ENCODE data around the gene LPCAT2. TPM values are rescaled to one million over a fixed set of nuclear protein-coding genes. Genes with fewer than 3 reads are reported as not detected.

LPCAT2 gene
- total and polyA plus RNA-seq, 2 of the 13 experiments (the other 11 are each of a cell fraction or from before 2014, with no cell fraction given): 9.9 to 17.6 TPM

DNA sequence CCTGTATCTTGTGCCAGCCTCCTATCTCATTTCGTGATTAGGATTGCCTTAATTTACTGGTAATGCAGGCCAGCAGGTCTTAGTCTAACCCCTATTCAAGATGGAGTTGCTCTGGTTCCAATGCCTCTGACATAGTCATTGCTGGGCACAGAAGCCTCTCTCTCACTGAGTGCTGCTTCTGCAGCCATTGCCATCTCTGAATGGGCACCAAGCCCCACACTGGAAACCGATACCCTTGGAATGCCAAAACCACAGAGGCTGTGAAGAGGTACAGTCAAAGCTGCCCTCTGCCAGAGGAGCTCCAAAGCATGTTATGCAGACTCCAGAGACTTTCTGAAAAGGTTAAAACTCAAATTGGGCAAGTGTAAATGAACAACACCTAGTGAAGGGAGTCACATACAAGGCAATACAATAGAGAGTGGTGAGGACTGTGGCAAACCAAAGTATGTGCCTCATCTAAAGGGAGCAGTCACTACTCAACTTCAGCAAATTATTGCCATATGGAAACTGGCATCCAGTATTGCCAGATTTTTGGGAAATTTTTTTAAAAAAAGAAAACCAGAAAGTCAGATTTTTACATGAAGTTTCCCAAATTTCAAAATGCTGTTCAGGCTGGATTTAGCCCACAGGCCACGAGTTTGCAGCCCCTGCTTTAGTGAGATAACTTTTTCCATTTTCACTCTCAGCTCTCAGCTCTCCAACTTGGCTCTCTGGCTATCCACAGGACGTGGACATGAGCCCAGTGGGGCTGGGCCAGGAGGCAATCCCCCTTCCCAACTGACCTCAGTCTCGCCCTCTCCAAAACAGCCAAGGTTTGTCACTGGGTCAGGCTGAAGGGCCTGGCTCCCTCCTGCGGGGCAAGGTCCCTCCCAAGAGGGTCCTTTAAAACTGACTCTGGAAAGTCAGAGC lies 32.0 kb upstream of the LPCAT2 start (continued):
- TF ChIP-seq PITX1 (CRISPR knock-in tag; IDR thresholded peaks at IDR 0.05): no peak
- no peak for TF ChIP-seq ZNF660 (CRISPR knock-in tag; IDR thresholded peaks at IDR 0.05; ENCODE audit: borderline replicate concordance, low read depth)
- no peak for TF ChIP-seq ZNF557 (CRISPR knock-in tag; IDR thresholded peaks at IDR 0.05)
- no peak for TF ChIP-seq MAZ (IDR thresholded peaks at IDR 0.05; ENCODE audit: borderline replicate concordance, low read depth, low read length)
- TF ChIP-seq MAZ (CRISPR knock-in tag; IDR thresholded peaks at IDR 0.05; ENCODE audit: low read depth): no peak
- TF ChIP-seq MXI1 (IDR thresholded peaks at IDR 0.05; ENCODE audit: borderline replicate concordance, low read depth, low read length): no peak
- TF ChIP-seq ZIK1 (CRISPR knock-in tag; IDR thresholded peaks at IDR 0.05; ENCODE audit: borderline replicate concordance, low read depth): no peak
- TF ChIP-seq MTA3 (CRISPR knock-in tag; IDR thresholded peaks at IDR 0.05): no peak
- TF ChIP-seq NFYB (CRISPR knock-in tag; IDR thresholded peaks at IDR 0.05): no peak
- TF ChIP-seq NKX3-1 (CRISPR knock-in tag; IDR thresholded peaks at IDR 0.05): no peak
- TF ChIP-seq ZNF234 (CRISPR knock-in tag; conservative IDR thresholded peaks at IDR 0.05): no peak
- TF ChIP-seq ZNF556 (CRISPR knock-in tag; IDR thresholded peaks at IDR 0.05; ENCODE audit: borderline replicate concordance): no peak

DNA sequence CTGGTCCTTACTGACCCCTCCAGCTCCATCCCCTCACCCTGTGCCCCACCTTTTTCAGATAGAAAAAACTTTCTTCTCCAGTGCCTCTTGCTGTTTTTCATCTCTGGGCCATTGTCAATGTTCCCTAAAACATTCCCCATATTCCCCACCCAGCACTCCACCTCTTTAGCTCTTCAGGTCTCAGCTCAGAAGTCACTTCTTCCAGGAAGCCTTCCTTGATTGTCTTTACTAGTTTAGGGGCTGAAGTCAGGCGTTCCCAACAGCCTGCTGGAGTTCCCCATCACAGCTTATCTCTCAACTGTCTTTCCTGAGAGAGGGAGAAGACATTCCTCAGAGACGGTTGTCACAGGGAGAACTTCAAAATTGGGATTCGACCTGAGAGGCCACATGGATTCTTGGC lies 31.1 kb upstream of the LPCAT2 start:
- H3K36me3 ChIP-seq (replicated peaks in 1 of 2; ENCODE audit: control insufficient read depth in 1 of 2, insufficient read depth in 2 of 2, low read length in 2 of 2): no peaks in the 10 kb centered on the region
- DNase-seq (ENCODE audit: low spot score): no peak
- ChIA-PET POLR2A (no interaction called here), CTCF (ENCODE audit: low intra/inter-chr PET ratio, low total read pairs) (no interaction called here)
- no peak for FAIRE-seq
- no TSS peak for BruUV-seq (replicated peaks)
- 39% methylated on average over 3 of the region's 3 CpGs for WGBS (ENCODE audit: low lambda C conversion rate)
- in situ Hi-C loops (cut with HindIII; ENCODE audit: extremely low pct_ligation_motif_present, low pct_unique_long_range_greater_than_20kb): no loop called here
- no peak overlapping the region for H3K4me3 ChIP-seq (replicated peaks in 1 of 3; ENCODE audit: insufficient read depth in 1 of 3, low read depth in 2 of 3, low read length in 3 of 3)
- H2AFZ ChIP-seq (ENCODE audit: low read length): no peak overlapping the region
- H3K27me3 ChIP-seq (ENCODE audit: control insufficient read depth in 1 of 2, insufficient read depth in 2 of 2, low read length in 2 of 2): peaks cover 4 to 44% of the 10 kb centered on the region in 2 experiments; a peak in 4 of 5 replicates
- ATAC-seq: no peak
- intact Hi-C loops (cut with micrococcal nuclease; ENCODE audit: unreplicated experiment): no loop called here
- no peak overlapping the region for H3K27ac ChIP-seq (ENCODE audit: extremely low read length, insufficient read depth, low read length)
- no peak overlapping the region for H3K4me2 ChIP-seq (ENCODE audit: low read depth, low read length)
- no peaks in the 10 kb centered on the region for H3K79me2 ChIP-seq (ENCODE audit: insufficient read depth, low read length)
- H4K20me1 ChIP-seq (ENCODE audit: insufficient read depth, low read length): no peaks in the 10 kb centered on the region
- H3K9ac ChIP-seq (ENCODE audit: insufficient read depth, low read depth, low read length): no peak overlapping the region
- peaks cover 15% of the 10 kb centered on the region for H3K4me1 ChIP-seq (ENCODE audit: insufficient read depth, low read length)
- H3K9me3 ChIP-seq (ENCODE audit: low read length): no peaks in the 10 kb centered on the region
- TF ChIP-seq, protein P1, sequence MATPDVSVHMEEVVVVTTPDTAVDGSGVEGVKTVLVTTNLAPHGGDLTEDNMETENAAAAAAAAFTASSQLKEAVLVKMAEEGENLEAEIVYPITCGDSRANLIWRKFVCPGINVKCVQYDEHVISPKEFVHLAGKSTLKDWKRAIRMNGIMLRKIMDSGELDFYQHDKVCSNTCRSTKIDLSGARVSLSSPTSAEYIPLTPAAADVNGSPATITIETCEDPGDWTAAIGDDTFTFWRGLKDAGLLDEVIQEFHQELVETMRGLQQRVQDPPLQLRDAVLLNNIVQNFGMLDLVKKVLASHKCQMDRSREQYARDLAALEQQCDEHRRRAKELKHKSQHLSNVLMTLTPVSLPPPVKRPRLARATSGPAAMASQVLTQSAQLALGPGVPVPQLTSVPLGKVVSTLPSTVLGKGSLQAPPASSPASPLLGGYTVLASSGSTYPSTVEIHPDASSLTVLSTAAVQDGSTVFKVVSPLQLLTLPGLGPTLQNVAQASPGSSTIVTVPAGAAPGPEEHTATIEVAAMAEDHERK (CRISPR knock-in tag; IDR thresholded peaks at IDR 0.05; ENCODE audit: low read depth): no peak
- no peak for TF ChIP-seq ZNF747 (CRISPR knock-in tag; IDR thresholded peaks at IDR 0.05; ENCODE audit: borderline replicate concordance)
- TF ChIP-seq, protein P2, sequence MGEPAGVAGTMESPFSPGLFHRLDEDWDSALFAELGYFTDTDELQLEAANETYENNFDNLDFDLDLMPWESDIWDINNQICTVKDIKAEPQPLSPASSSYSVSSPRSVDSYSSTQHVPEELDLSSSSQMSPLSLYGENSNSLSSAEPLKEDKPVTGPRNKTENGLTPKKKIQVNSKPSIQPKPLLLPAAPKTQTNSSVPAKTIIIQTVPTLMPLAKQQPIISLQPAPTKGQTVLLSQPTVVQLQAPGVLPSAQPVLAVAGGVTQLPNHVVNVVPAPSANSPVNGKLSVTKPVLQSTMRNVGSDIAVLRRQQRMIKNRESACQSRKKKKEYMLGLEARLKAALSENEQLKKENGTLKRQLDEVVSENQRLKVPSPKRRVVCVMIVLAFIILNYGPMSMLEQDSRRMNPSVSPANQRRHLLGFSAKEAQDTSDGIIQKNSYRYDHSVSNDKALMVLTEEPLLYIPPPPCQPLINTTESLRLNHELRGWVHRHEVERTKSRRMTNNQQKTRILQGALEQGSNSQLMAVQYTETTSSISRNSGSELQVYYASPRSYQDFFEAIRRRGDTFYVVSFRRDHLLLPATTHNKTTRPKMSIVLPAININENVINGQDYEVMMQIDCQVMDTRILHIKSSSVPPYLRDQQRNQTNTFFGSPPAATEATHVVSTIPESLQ (CRISPR knock-in tag; conservative IDR thresholded peaks at IDR 0.05): no peak
- TF ChIP-seq, protein P3, sequence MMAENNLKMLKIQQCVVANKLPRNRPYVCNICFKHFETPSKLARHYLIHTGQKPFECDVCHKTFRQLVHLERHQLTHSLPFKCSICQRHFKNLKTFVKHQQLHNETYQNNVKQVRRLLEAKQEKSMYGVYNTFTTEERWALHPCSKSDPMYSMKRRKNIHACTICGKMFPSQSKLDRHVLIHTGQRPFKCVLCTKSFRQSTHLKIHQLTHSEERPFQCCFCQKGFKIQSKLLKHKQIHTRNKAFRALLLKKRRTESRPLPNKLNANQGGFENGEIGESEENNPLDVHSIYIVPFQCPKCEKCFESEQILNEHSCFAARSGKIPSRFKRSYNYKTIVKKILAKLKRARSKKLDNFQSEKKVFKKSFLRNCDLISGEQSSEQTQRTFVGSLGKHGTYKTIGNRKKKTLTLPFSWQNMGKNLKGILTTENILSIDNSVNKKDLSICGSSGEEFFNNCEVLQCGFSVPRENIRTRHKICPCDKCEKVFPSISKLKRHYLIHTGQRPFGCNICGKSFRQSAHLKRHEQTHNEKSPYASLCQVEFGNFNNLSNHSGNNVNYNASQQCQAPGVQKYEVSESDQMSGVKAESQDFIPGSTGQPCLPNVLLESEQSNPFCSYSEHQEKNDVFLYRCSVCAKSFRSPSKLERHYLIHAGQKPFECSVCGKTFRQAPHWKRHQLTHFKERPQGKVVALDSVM (CRISPR knock-in tag; IDR thresholded peaks at IDR 0.05): no peak
- no peak for TF ChIP-seq ZNF777 (CRISPR knock-in tag; IDR thresholded peaks at IDR 0.05)

All from HepG2 (cell line).